Activated T-cell treated with anti-CD3 and anti-CD28 coated beads, Interleukin-2, amount 50 U/mL, for 48 hours (primary cell): ENCODE measurements around the gene CASKIN2.
"Not testable (repeated sequence)": the region's sequence is repeated elsewhere in the genome, so short reads cannot be mapped to it uniquely, and the experiment has no call there.

Source experiments
- DNase-seq, 2 experiments: peaks; one replicate each; pipeline ENCODE4 v3.0.0-alpha.2; 2020

Gene CASKIN2

GRCh38 chr17:75463603-75464002, 51.7 kb downstream of the CASKIN2 start:
- no peak for DNase-seq

- DNase-seq = no peak
Measured at GRCh38 chr17:75460295-75460694, 55.0 kb downstream of the CASKIN2 start.

- DNase-seq = no peak
Measured at GRCh38 chr17:75459590-75460267, 55.6 kb downstream of the CASKIN2 start.

GRCh38 chr17:75459246-75459589, 56.1 kb downstream of the CASKIN2 start:
- no peak for DNase-seq

GRCh38 chr17:75457047-75457654, 58.2 kb downstream of the CASKIN2 start:
- peak in 1 of 2 experiments; percentile 39 for DNase-seq

- peak; percentile 91 to 92 for DNase-seq
Measured at GRCh38 chr17:75456417-75457046, 58.8 kb downstream of the CASKIN2 start, which contains the start of gene TMEM94. TMEM94 (plus strand) TSS chr17:75456635; CDS start chr17:75471906, 15,271 bp downstream.

GRCh38 chr17:75456039-75456416, 59.3 kb downstream of the CASKIN2 start:
- no peak for DNase-seq

GRCh38 chr17:75454672-75455071, 60.7 kb downstream of the CASKIN2 start:
- DNase-seq = not testable (repeated sequence)

- no peak for DNase-seq
Measured at GRCh38 chr17:75454193-75454592, 61.1 kb downstream of the CASKIN2 start.

GRCh38 chr17:75450270-75450669, 65.1 kb downstream of the CASKIN2 start:
- DNase-seq = no peak
